CD4-positive, alpha-beta T cell treated with Interleukin-15 for 4 hours (primary cell): ENCODE results near the gene STIP1.
A peak's percentile ranks its signal among the peaks of the same experiment; 100 is the strongest.

Experiments
- DNase-seq: peaks from one replicate; pipeline ENCODE4 v3.0.0-alpha.2; 2020; ENCODE audit warnings: low spot score

Gene STIP1

GRCh38 chr11:64198511-64198910 lies 12.5 kb downstream of the STIP1 start:
- no peak for DNase-seq

DNA sequence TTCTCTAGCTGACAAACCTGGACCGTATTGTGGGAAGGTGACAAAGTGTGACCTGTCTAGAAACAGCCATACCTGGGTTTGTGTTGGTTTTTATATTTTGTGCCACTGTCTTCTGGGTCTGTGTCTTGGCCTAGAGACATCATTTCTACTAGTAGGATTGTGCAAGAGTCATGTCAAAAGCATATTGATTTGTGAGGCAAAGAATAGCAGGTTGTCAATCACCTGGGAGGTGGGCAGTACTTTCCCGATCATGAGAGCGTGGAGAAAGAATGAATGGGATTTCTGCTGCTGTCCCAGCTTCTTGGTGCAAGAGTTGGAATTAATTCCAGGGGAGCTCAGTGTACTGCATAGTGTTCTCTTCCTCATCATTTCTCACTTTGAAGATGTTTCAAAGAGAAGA lies 15.6 kb downstream of the STIP1 start:
- DNase-seq: no peak

GRCh38 chr11:64202992-64203391 lies 17.0 kb downstream of the STIP1 start:
- DNase-seq: no peak

DNA sequence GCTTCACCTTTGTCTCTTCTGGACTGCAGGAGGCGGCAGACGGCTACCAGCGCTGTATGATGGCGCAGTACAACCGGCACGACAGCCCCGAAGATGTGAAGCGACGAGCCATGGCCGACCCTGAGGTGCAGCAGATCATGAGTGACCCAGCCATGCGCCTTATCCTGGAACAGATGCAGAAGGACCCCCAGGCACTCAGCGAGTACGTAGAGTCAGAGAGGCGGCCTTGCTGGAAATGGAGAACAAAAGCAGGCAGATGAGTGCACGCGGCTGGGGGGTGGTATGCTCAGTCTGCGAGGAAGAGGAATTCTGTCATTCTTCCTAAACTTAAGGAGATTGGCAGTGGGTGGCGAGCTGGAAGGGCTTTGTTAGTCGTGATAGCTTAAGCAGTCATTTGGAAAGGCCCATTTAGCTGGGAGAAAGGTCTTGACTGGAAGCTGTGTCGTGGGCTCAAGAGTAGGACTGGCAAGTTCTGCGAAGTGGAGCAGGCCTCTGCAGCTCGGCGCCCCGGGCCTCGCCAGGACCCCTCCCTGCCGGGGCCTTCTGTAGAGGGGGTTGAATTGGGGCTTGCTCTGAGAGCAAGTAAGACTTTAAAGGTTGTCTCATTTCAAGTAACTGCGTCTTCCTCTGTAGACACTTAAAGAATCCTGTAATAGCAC lies 17.6 kb downstream of the STIP1 start:
- DNase-seq: no peak

- DNase-seq: no peak
Measured at GRCh38 chr11:64204080-64204440, 18.1 kb downstream of the STIP1 start.

DNA sequence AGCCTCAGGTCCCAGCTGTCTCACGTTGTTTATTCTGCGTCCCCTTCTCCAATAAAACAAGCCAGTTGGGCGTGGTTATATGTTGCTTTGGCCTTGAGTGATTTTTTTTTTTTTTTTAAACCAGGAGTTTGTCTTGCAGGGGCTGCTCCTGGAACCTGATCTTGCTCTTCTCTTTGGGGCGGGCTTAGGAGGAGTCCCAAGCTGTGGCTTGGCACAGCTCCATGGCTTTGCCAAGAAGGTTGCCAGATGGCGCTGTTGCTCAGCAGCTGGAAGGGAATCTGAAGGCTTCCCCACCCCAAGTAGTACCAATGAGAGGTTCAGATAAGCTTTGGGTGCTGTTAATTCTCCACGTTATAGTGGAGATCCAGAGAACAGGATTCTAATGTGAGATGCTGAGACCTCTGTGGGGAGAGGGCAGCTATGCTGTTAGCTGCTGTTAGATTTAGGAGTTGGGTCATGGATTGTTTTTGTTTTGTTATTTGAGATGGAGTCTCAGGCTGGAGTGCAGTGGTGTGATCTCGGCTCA lies 18.6 kb downstream of the STIP1 start:
- DNase-seq: peak; percentile 89

- peak; percentile 73 for DNase-seq
Measured at GRCh38 chr11:64206457-64207255, 20.7 kb downstream of the STIP1 start, which contains the start of gene FERMT3. FERMT3 (plus strand) TSS chr11:64206721; CDS start chr11:64207365, 644 bp downstream.

GRCh38 chr11:64207256-64208085 lies 21.5 kb downstream of the STIP1 start:
- DNase-seq: peak; percentile 79

DNA sequence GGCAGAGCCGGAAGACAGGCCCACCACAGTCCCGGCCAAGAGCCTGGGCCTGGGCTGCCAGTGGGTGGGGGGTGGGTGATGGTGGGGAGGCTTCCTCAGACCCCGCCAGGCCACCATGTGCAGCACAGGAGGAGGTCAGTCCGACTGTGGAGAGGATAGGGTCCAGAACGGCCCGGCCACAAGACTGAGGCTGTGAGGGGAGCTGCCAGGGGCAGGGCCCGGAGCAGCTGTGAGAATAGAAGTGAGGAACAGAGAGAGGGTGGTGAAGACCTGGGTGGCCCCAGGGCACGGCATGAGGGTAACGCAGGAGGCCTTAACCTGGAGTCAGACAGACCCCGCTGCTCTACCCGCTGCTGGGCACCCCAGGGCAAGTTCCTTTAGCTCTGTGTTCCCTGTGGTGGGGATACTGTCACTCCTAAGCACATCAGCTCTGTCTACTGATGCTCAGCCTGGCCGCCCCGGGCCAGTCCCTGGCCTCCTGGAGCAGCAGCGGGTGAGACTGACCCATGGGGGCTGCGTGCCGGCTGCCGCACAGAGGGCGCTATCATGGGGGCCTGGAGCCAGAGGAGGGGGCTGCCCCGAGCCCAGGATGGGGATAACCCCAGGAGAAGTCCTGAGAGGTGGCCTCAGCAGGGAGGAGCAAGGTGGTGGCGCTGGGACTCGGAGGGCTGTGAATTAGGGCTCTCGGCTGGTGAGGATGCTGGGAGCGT lies 22.3 kb downstream of the STIP1 start:
- no peak for DNase-seq

- no peak for DNase-seq
Measured at GRCh38 chr11:64208796-64209562, 23.0 kb downstream of the STIP1 start.

DNA sequence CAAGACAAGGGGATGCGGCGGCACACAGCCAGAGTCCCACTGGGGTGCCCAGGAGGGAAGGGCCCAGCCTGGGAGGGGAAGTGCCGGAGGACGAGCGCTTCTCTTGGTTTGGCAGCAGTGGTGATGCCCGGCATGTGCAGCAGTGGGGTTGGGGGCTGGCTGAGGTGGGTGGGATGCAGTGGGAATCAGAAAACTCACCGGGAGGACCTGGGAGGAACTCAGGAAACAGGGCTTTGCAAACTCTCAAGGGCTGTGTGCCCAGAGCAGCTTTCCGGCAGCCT lies 23.5 kb downstream of the STIP1 start:
- DNase-seq: no peak

DNA sequence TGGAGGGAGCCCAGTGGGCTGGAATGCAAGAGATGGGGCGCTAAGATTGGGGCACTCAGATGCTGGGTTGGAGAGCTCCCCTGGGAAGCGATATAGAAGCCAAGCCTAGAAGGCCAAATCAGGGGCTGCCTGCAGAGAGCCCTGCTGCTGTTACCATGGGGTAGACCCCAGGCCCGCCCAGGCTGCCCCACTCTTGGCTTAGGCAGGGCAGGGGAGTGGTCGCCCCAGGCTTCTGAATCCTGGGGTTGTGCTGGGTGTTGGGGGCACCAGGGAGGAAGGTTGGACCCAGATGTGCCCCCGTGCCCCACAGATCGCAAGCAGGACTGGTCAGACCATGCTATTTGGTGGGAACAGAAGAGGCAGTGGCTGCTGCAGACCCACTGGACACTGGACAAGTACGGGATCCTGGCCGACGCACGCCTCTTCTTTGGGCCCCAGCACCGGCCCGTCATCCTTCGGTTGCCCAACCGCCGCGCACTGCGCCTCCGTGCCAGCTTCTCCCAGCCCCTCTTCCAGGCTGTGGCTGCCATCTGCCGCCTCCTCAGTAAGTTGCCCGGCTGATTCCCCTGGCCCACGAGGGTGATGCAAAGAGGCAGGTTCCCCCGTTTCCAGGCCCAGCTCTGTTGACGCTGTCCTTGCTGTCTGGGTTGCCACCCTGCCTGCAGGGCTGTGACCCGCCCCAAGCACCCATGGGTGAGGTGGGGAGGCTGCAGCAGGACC lies 24.5 kb downstream of the STIP1 start:
- DNase-seq: no peak

DNA sequence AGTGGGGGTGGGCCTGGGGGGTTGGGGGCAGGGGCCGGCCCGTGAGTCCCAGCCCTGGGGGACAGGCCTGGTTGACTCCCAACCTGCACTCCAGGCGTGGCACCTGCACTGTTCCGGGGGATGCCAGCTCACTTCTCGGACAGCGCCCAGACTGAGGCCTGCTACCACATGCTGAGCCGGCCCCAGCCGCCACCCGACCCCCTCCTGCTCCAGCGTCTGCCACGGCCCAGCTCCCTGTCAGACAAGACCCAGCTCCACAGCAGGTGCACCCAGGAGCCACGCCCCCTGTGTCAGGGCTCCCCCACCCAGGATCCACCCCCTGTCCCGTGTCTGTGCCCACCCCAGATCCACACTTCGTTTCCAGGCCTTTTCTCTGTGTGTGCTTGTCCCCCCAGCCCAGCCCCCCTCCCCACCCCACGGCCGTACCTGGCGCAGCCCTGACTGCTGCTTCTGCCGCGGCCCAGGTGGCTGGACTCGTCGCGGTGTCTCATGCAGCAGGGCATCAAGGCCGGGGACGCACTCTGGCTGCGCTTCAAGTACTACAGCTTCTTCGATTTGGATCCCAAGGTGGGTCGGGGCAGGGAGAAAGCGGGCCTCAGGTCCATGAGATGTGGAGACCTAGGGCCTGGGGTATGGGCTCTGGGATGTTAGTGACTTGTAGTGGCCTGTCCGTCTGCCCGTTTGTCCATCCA lies 25.4 kb downstream of the STIP1 start:
- no peak for DNase-seq

DNA sequence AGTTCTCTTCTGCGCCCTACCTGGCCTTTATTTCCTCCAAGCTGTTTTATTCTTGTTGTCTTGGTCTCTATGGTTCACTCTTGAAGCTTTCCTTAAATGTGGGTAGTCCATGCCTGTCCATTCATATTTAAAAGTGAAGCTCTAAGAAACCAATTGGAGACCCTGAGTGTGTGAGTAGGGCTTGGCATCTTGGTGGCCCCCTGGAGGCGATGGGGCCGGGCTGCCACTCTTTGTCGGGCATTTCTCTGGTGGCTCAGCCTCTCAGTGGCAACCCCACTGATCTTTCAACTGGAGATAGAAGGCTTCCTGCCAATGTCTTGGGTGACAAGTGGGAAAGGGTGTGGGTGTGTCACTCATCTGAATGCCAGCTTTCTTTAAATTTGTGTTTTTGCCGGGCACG lies 30.9 kb downstream of the STIP1 start:
- DNase-seq: no peak

- no peak for DNase-seq
Measured at GRCh38 chr11:64218628-64219353, 32.8 kb downstream of the STIP1 start.

GRCh38 chr11:64219354-64219684 lies 33.3 kb downstream of the STIP1 start:
- no peak for DNase-seq

DNA sequence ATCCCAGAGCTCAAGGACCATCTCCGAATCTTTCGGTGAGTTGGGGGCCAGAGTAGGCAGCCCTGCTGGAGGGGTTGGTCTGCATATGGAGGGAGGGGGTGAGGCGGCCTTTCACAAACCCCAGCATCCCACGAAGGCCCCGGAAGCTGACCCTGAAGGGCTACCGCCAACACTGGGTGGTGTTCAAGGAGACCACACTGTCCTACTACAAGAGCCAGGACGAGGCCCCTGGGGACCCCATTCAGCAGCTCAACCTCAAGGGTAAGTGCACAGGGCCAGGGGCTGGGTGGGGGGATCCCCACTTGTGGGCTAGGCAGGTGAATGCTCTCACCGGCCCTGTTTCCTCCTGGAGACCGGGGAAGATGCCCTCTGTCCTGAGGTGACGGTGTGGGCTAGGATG lies 33.8 kb downstream of the STIP1 start:
- no peak for DNase-seq

DNA sequence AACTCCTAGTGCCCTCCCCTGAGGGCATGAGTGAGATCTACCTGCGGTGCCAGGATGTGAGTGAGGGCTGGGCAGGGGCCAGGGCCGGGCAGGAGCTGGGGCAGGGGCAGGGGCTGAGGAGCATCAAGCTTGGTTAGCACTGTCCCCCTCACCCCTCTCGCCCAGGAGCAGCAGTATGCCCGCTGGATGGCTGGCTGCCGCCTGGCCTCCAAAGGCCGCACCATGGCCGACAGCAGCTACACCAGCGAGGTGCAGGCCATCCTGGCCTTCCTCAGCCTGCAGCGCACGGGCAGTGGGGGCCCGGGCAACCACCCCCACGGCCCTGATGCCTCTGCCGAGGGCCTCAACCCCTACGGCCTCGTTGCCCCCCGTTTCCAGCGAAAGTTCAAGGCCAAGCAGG lies 34.3 kb downstream of the STIP1 start:
- DNase-seq: no peak

DNA sequence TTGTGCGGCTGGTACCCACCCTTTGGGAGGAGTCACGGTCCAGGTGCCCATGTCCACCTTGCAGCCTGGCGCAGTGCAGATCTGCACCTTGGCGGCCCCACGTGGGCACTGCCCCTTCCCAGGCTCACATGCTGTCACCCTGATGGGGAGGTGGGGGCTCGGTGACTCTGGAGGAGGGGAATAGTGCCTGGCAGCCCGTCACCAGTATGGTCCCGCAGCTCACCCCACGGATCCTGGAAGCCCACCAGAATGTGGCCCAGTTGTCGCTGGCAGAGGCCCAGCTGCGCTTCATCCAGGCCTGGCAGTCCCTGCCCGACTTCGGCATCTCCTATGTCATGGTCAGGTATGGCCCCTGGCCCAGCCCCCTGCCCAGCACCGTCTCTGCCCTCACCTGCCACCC lies 34.8 kb downstream of the STIP1 start:
- DNase-seq: no peak

DNA sequence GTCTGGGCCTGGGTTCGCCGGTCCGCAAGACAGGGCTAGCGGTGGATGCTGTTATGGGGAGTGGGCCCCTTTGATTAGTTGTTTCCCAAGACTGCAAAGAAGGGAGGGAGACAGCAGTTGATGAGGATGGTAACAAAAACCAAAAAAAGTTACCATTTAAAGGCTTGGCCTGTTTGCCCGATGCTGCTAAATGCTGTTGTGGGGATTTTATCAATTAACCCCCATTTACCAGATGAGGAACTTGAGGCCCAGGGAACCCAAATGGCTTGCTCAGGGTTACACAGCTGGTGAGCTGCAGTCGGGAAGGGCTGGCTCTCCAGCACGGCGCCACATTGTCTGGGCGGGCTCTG lies 36.7 kb downstream of the STIP1 start:
- no peak for DNase-seq
